Heart right ventricle (tissue), 16 donors: ENCODE data around the gene KIF26A. TPM values are rescaled to one million over a fixed set of nuclear protein-coding genes. Genes with fewer than 3 reads are reported as not detected.

Experiments used
- ATAC-seq, 8 donors: fragments of 200-7000 bp; cut with Tn5 transposase; one replicate each; pipeline ENCODE4 v1.9.1; 2020; ENCODE audit warnings: mild to moderate bottlenecking in 8 of 8, moderate library complexity in 8 of 8, moderate number of reproducible peaks in 1 of 8
- DNase-seq, 2 donors: peaks; one replicate each; pipeline ENCODE4 v3.0.0-alpha.2; 2020
- H3K27ac ChIP-seq, 10 donors: fragments of 200-600 bp; sonication (generic) in 2 of 10; one replicate each; pipeline versions ENCODE4 v1.5.0 to v1.8.0; 2020 to 2022; ENCODE audit warnings: mild to moderate bottlenecking in 3 of 10
- H3K27me3 ChIP-seq, 7 donors: fragments of 200-600 bp; one replicate each; pipeline ENCODE4 v1.8.0; 2021 to 2022; ENCODE audit warnings: mild to moderate bottlenecking in 2 of 7
- H3K36me3 ChIP-seq, 9 donors: fragments of 200-600 bp; sonication (generic) in 1 of 9; one replicate each; pipeline versions ENCODE4 v1.5.0 to v1.8.0; 2020 to 2022; ENCODE audit warnings: mild to moderate bottlenecking in 2 of 9
- H3K4me1 ChIP-seq, 9 donors: fragments of 200-600 bp; sonication (generic) in 1 of 9; one replicate each; pipeline versions ENCODE4 v1.5.0 to v1.8.0; 2020 to 2022; ENCODE audit warnings: mild to moderate bottlenecking in 4 of 9
- H3K4me3 ChIP-seq, 10 donors: fragments of 200-600 bp; sonication (generic) in 2 of 10; one replicate each; pipeline versions ENCODE4 v1.5.0 to v1.8.0; 2020 to 2022; ENCODE audit warnings: mild to moderate bottlenecking in 7 of 10, moderate library complexity in 2 of 10
- H3K9me3 ChIP-seq, 11 donors: fragments of 200-600 bp in 10 of 11; sonication (generic) in 2 of 11; one replicate each; pipeline versions ENCODE4 v1.5.0 to v1.8.0; 2013 to 2022; ENCODE audit warnings: mild to moderate bottlenecking in 2 of 11, control low read depth in 1 of 11, moderate library complexity in 1 of 11
- CTCF ChIP-seq, 9 donors: fragments of 200-600 bp; sonication (generic) in 2 of 9; IDR thresholded peaks; one replicate each; pipeline versions ENCODE4 v1.5.0 to v1.8.0; 2021 to 2022; ENCODE audit warnings: antibody characterized with exemption in 9 of 9, mild to moderate bottlenecking in 5 of 9, moderate library complexity in 1 of 9
- WGBS, 2 donors: extraction: QIAGEN DNeasy Blood & Tissue Kit; methylation state at CpG; one replicate each; pipeline ENCODE4 v1.1.7; 2013; ENCODE audit warnings: inconsistent platforms in 1 of 2; 5-methylcytosine and 5-hydroxymethylcytosine counted together
- intact Hi-C, 10 donors: fragments of 100-400 bp; cut with DNase I; formaldehyde crosslinking; loops; one replicate each; pipeline versions ENCODE4 v1.11.1 to v1.14.2; 2022
- polyA plus RNA-seq, 2 donors: library from polyadenylated mRNA; stranded (reverse); fragments of 200-250 nt; gene quantifications; one replicate each; pipeline ENCODE4 v1.2.3, GENCODE V29; 2013
- total RNA-seq, 10 donors: library from RNA; stranded (reverse); fragmentation: NEBNext Ultra II Directional in 3 of 10; extraction: Animal tissue kit (Norgen Biotek cat#: 25700) in 3 of 10; gene quantifications; one replicate each; pipeline versions ENCODE4 v1.2.1 to v1.2.4, GENCODE V29; 2021 to 2023
- donor health status: Arrhythmogenic right ventricular cardiomyopathy.
- donor health status: ischemic (EF 13 %, LVEDD 7.1; RV severe dilation, severe dysfunction).
- donor health status: healthy with polysubstance abuse.
- donor health status: DM: no; HTN: yes; CAD: no.
- donor health status: DM: no; HTN: no; CAD: no.
- donor health status: ischemic (EF 25% LVEDD 6.9; RV normal size, moderate dysfunction).
- donor health status: ischemic (EF 25% LVEDD 5.7; RV mildly dilated, moderate dysfunction).
- donor health status: healthy.
- donor health status: DM: yes; HTN: yes; CAD: no.
- donor health status: Ischemic cardiomyopathy.
- donor health status: ischemic (EF 35%, LVEDD 5.7; RV mildly dilated, moderate dysfunction).
- donor health status: nonischemic (EF 11% LVEDD 7.7; RV severe dilation, severe dysfunction).
- donor health status: DM: yes; HTN: yes; CAD: no.
- donor health status: PGD.
- donor health status: ischemic (EF 29% LVEDD 5.4; RV normal size, mild dysfunction).
- donor health status: nonischemic (EF 23%, LVEDD 6.1; RV moderate dilation, normal function).

KIF26A gene
- total and polyA plus RNA-seq, 12 donors: 4.1 to 12.2 (median 6.6) TPM

DNA sequence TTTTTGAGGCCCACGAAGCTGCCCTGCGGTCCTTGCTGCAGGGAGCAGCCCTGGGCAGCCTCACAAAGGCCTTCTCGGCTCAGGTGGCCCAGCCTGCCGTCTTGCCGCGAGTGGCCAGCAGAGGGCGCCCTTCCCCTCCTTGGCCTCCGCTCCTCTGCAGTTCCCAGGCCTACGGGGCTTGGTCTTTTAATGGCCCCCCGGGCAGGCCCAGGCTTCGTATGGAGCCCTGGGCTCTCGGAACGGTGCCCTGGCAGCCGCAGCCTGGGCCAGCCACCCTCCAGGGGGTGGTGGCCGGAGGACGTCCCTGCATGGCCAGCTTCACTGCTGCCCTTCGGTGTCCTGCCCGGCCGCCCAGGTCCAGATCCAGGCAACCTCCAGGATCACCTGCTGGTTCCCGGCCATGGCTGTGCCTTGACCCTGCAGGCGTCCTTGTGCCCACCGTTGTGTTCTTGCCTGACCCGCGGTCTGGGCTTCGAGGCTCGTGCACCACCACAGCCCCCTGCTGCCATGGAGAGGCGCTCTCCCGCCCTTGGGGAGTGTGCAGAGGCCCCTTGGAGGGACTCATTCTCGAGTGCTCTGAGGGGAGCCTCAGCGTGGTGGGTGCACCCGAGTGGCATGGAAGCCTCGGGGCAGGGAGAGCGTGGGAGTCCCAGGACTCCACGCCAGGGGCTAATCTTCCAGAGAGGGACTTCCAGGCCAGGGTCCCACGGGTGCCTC is 43.5 kb upstream of the KIF26A start:
- no peak overlapping the region for H3K27ac ChIP-seq
- TF ChIP-seq CTCF (IDR thresholded peaks at IDR 0.05): peak; percentile 81 to 93 (median 89)
- no peaks in the 10 kb centered on the region for H3K9me3 ChIP-seq
- peaks cover 0 to 6% (median 0%) of the 10 kb centered on the region in 9 donors for H3K4me1 ChIP-seq
- ATAC-seq (peak; percentile 31 to 67 (median 60)), DNase-seq (peak; percentile 47 to 63)
- H3K4me3 ChIP-seq: no peak overlapping the region
- intact Hi-C loops: loop anchor here in 5 of 10 donors (5.0 to 10.0 kb wide), 4 partner anchors 467 to 542 kb away; no protein-coding TSS in a partner anchor
- H3K36me3 ChIP-seq: no peaks in the 10 kb centered on the region
- 46 to 55% methylated on average over 35 of the region's 35 CpGs for WGBS, 2 donors
- peaks cover 0 to 21% (median 10%) of the 10 kb centered on the region in 7 donors for H3K27me3 ChIP-seq

DNA sequence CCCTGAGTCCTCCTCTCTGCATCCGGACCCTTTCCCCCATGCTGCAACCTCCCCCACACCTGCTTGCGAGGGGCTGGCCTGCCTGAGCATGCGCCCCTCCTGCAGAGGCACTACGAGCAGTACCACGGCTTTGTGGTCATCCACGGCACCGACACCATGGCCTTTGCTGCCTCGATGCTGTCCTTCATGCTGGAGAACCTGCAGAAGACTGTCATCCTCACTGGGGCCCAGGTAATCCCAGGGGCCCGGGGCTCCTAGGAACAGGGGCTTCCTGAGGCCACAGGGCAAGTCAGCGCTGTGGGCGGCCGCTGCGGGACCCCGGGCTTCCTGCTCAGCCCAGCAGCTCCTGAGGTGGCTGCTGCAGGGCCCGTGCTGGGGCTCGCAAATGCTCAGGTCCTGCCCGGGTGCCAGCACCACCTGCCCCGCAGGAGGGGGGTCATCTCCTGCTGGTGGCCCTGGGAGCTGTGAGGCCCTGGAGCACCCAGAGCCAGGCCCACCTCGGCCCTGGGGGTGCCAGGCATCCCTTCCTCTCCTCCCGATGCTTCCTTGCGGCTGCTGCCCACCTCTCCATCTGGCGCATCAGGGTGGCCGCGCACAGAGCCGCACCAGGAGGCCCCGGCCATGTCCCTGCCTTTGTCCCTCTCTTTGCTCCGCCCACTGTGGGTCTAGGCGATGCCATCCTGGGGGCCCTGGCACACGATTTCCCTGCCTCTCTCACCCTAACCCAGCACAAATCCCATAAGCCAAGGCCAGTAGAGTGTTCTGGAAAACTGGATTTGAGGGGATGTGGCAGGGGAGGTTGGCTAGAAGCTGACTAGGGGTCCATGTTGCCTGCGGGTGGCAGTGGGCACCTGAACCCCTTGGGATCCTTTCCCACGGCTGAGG is 42.7 kb upstream of the KIF26A start:
- Histone ChIP-seq H3K4me1 (peaks cover 0 to 6% (median 0%) of the 10 kb centered on the region in 9 donors), H3K4me3 (no peak overlapping the region), H3K9me3 (no peaks in the 10 kb centered on the region), H3K36me3 (no peaks in the 10 kb centered on the region), H3K27me3 (peaks cover 0 to 21% (median 10%) of the 10 kb centered on the region in 7 donors), H3K27ac (no peak overlapping the region)
- intact Hi-C loops: loop anchor here in 2 of 10 donors (5.0 to 10.0 kb wide), 2 partner anchors 539 to 542 kb away; no protein-coding TSS in a partner anchor
- WGBS, 2 donors: 84 to 87% methylated on average over 28 to 31 of the region's 31 CpGs
- ATAC-seq: no peak
- peak in 1 of 2 donors; percentile 7 for DNase-seq
- no peak for TF ChIP-seq CTCF (IDR thresholded peaks at IDR 0.05)

- Histone ChIP-seq H3K4me3 (no peak overlapping the region), H3K9me3 (no peaks in the 10 kb centered on the region), H3K27me3 (peaks cover 0 to 21% (median 10%) of the 10 kb centered on the region in 7 donors), H3K36me3 (no peaks in the 10 kb centered on the region), H3K27ac (no peak overlapping the region), H3K4me1 (peaks cover 0 to 6% (median 0%) of the 10 kb centered on the region in 9 donors)
- intact Hi-C loops: loop anchor here in 2 of 10 donors (5.0 to 10.0 kb wide), 2 partner anchors 538 to 541 kb away; no protein-coding TSS in a partner anchor
- WGBS, 2 donors: 84 to 85% methylated on average over 14 of the region's 14 CpGs
- no peak for TF ChIP-seq CTCF (IDR thresholded peaks at IDR 0.05)
- DNase-seq (peak in 1 of 2 donors; percentile 3), ATAC-seq (no peak)
Observed at GRCh38 chr14:104096318-104096717, 42.1 kb upstream of the KIF26A start.
